Kidney (tissue), 14 donors: ENCODE results near the gene CKM. TPM values are rescaled to one million over a fixed set of nuclear protein-coding genes. Genes with fewer than 3 reads are reported as not detected.

Experiments
- DNase-seq, 5 donors: peaks; one replicate each; pipeline ENCODE4 v3.0.0-alpha.2; 2013 to 2020
- FAIRE-seq: peaks from 2 replicates; lab custom pipeline; 2012; peaks lifted over from hg19 to GRCh38; lab: Jason Lieb, UNC
- H3K27ac ChIP-seq, 2 donors: one replicate each; pipeline ENCODE4 v1.7.0; 2013; ENCODE audit warnings: low read depth in 2 of 2, low read length in 2 of 2, inconsistent platforms in 1 of 2
- H3K27me3 ChIP-seq: one replicate; pipeline ENCODE4 v1.7.1; 2013; ENCODE audit warnings: low read length, inconsistent platforms; ENCODE audit not compliant: control insufficient read depth, insufficient read depth
- H3K36me3 ChIP-seq, 3 donors: one replicate each; pipeline versions ENCODE4 v1.7.0 to v1.7.1; 2013; ENCODE audit warnings: low read length in 3 of 3, control low read depth in 1 of 3, inconsistent platforms in 1 of 3; ENCODE audit not compliant: insufficient read depth in 3 of 3, control insufficient read depth in 2 of 3
- H3K4me1 ChIP-seq, 3 donors: one replicate each; pipeline versions ENCODE4 v1.7.0 to v1.7.1; 2013; ENCODE audit warnings: low read length in 3 of 3, inconsistent platforms in 1 of 3, low read depth in 1 of 3; ENCODE audit not compliant: control insufficient read depth in 2 of 3, insufficient read depth in 2 of 3
- H3K4me3 ChIP-seq, 3 donors: one replicate each; pipeline versions ENCODE4 v1.7.0 to v1.8.1; 2013; ENCODE audit warnings: low read length in 3 of 3, control low read depth in 1 of 3, inconsistent platforms in 1 of 3
- H3K9ac ChIP-seq, 3 donors: one replicate each; pipeline versions ENCODE4 v1.7.0 to v1.7.1; 2013; ENCODE audit warnings: low read length in 3 of 3, control low read depth in 1 of 3, inconsistent platforms in 1 of 3
- H3K9me3 ChIP-seq, 3 donors: one replicate each; pipeline versions ENCODE4 v1.7.0 to v1.7.1; 2013; ENCODE audit warnings: low read length in 3 of 3, control low read depth in 1 of 3, inconsistent platforms in 1 of 3; ENCODE audit not compliant: control insufficient read depth in 2 of 3, insufficient read depth in 1 of 3
- CTCF ChIP-seq: IDR thresholded peaks from 3 replicates; pipeline ENCODE4 v1.5.1; 2012; ENCODE audit warnings: mild to moderate bottlenecking, moderate library complexity, borderline replicate concordance; ENCODE audit not compliant: insufficient read depth; ENCODE audit errors: extremely low read depth
- intact Hi-C: fragments of 100-400 bp; cut with DNase I; formaldehyde crosslinking; loops from one replicate; pipeline ENCODE4 v1.11.1; 2022
- polyA plus RNA-seq: library from polyadenylated mRNA; stranded (reverse); fragments of 350-450 nt; fragmentation: Illumina TruSeq; extraction: RNeasy Lipid Tissue Mini Kit (QIAGEN cat#74804); gene quantifications from one replicate; pipeline ENCODE4 v1.2.3, GENCODE V29; 2014; ENCODE audit warnings: low read depth, low replicate concordance; ENCODE audit not compliant: insufficient read depth
- total RNA-seq: library from RNA; stranded (reverse); fragmentation: NEBNext Ultra II Directional; extraction: Animal tissue kit (Norgen Biotek cat#: 25700); gene quantifications from one replicate; pipeline ENCODE4 v1.2.1, GENCODE V29; 2021
- donor health status: control.
- donor health status: control.
- donor health status: control.
- donor health status: control.
- donor health status: control.
- donor health status: DM: yes; HTN: yes; CAD: no.
- donor health status: Normal renal cell carcinoma (clear cell type).

CKM gene
- total and polyA plus RNA-seq, 2 donors from 2014 or later: 1.3 TPM; not detected in 1

- Histone ChIP-seq H3K36me3 (no peaks in the 10 kb centered on the region), H3K9me3 (no peaks in the 10 kb centered on the region), H3K4me1 (peaks cover 0 to 24% (median 9%) of the 10 kb centered on the region in 3 donors), H3K4me3 (no peak overlapping the region), H3K27me3 (no peaks in the 10 kb centered on the region), H3K9ac (no peak overlapping the region), H3K27ac (no peak overlapping the region)
- intact Hi-C loops: no loop called here
- FAIRE-seq (no peak), DNase-seq (no peak)
- TF ChIP-seq CTCF: no peak
Measured at GRCh38 chr19:45256836-45257235, 65.8 kb downstream of the CKM start.

Other genes with a start within 250 kb of the CKM start
- 2.1 TPM for gene ZNF296, start 246.4 kb downstream of the CKM start, total RNA-seq
- gene ZNF296, start 246.4 kb downstream of the CKM start, polyA plus RNA-seq: 1.2 TPM
- gene GEMIN7, start 243.6 kb downstream of the CKM start, total RNA-seq: 17.2 TPM
- gene GEMIN7, start 243.6 kb downstream of the CKM start, polyA plus RNA-seq: 32.2 TPM
- 33.0 TPM for gene PPP1R37, start 229.7 kb downstream of the CKM start, total RNA-seq
- gene PPP1R37, start 229.7 kb downstream of the CKM start, polyA plus RNA-seq: 21.6 TPM
- 0.09 TPM for gene NKPD1, start 161.9 kb downstream of the CKM start, total RNA-seq
- gene NKPD1, start 161.9 kb downstream of the CKM start, polyA plus RNA-seq: not detected
- gene TRAPPC6A, start 144.6 kb downstream of the CKM start, total RNA-seq: 37.2 TPM
- 123 TPM for gene TRAPPC6A, start 144.6 kb downstream of the CKM start, polyA plus RNA-seq
- gene BLOC1S3, start 144.1 kb downstream of the CKM start, total RNA-seq: 13.2 TPM
- gene BLOC1S3, start 144.1 kb downstream of the CKM start, polyA plus RNA-seq: 5.2 TPM
- gene EXOC3L2, start 77.5 kb downstream of the CKM start, total RNA-seq: 19.0 TPM
- 15.4 TPM for gene EXOC3L2, start 77.5 kb downstream of the CKM start, polyA plus RNA-seq
- 29.7 TPM for gene MARK4, start 71.6 kb downstream of the CKM start, total RNA-seq
- 13.6 TPM for gene MARK4, start 71.6 kb downstream of the CKM start, polyA plus RNA-seq
- 3.3 TPM for gene KLC3, start 17.9 kb upstream of the CKM start, total RNA-seq
- gene KLC3, start 17.9 kb upstream of the CKM start, polyA plus RNA-seq: 4.5 TPM
- 19.0 TPM for gene ERCC2, start 47.7 kb upstream of the CKM start, total RNA-seq
- 16.7 TPM for gene ERCC2, start 47.7 kb upstream of the CKM start, polyA plus RNA-seq
- gene PPP1R13L, start 82.2 kb upstream of the CKM start, total RNA-seq: 32.4 TPM
- 21.4 TPM for gene PPP1R13L, start 82.2 kb upstream of the CKM start, polyA plus RNA-seq
- gene POLR1G, start 83.8 kb upstream of the CKM start, total RNA-seq: 3.9 TPM
- gene POLR1G, start 83.8 kb upstream of the CKM start, polyA plus RNA-seq: 2.4 TPM
- 60.8 TPM for gene ERCC1, start 101.0 kb upstream of the CKM start, total RNA-seq
- gene ERCC1, start 101.0 kb upstream of the CKM start, polyA plus RNA-seq: 107 TPM
- 0.98 TPM for gene FOSB, start 145.1 kb upstream of the CKM start, total RNA-seq
- gene FOSB, start 145.1 kb upstream of the CKM start, polyA plus RNA-seq: 0.73 TPM
- gene RTN2, start 174.2 kb upstream of the CKM start, total RNA-seq: 7.3 TPM
- gene RTN2, start 174.2 kb upstream of the CKM start, polyA plus RNA-seq: 8.2 TPM
- 2.2 TPM for gene PPM1N, start 175.6 kb upstream of the CKM start, total RNA-seq
- 0.69 TPM for gene PPM1N, start 175.6 kb upstream of the CKM start, polyA plus RNA-seq
- 105 TPM for gene VASP, start 184.6 kb upstream of the CKM start, total RNA-seq
- 36.3 TPM for gene VASP, start 184.6 kb upstream of the CKM start, polyA plus RNA-seq